ENCODE data around the gene UBL3.

DNA sequence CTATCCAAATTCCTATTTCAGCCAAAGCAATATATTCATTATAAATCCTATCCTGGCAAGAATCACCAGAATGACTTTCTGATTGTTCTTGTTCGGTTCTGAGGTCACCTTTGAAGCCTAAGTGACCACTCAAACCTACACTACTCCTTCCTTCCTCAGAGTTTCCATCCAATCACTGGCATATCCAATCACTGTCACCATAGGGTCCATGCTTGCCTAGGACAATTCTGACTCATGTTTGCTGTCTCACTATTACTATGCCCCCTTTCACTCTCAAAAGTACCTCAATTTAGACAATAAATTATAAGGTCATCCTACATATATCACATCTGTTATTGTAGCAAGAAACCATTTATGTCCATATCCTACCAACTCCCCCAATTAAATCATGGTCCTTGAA lies 58.9 kb downstream of the UBL3 start:
- TF ChIP-seq YY1 (IDR thresholded peaks at IDR 0.05; ENCODE audit: extremely low read depth, insufficient replicate concordance, low read depth, low read length) (no peak), ELF1 (IDR thresholded peaks at IDR 0.05; ENCODE audit: borderline replicate concordance, low read depth) (no peak)
- TF ChIP-seq, protein P1, sequence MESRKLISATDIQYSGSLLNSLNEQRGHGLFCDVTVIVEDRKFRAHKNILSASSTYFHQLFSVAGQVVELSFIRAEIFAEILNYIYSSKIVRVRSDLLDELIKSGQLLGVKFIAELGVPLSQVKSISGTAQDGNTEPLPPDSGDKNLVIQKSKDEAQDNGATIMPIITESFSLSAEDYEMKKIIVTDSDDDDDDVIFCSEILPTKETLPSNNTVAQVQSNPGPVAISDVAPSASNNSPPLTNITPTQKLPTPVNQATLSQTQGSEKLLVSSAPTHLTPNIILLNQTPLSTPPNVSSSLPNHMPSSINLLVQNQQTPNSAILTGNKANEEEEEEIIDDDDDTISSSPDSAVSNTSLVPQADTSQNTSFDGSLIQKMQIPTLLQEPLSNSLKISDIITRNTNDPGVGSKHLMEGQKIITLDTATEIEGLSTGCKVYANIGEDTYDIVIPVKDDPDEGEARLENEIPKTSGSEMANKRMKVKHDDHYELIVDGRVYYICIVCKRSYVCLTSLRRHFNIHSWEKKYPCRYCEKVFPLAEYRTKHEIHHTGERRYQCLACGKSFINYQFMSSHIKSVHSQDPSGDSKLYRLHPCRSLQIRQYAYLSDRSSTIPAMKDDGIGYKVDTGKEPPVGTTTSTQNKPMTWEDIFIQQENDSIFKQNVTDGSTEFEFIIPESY (IDR thresholded peaks at IDR 0.05; ENCODE audit: extremely low read depth, insufficient replicate concordance, low read length), result no peak
